Spleen (tissue), 11 donors: ENCODE data around the gene FAM219A. TPM values are rescaled to one million over a fixed set of nuclear protein-coding genes. Genes with fewer than 3 reads are reported as not detected.

Experiments
- DNase-seq: peaks from one replicate; pipeline ENCODE4 v3.0.0-alpha.2; 2020
- H3K27ac ChIP-seq, 8 donors: fragments of 200-600 bp; sonication (generic) in 7 of 8; 1 replicate in 4 of 8; 2 replicates in 4 of 8; pipeline versions ENCODE4 v1.5.0 to v1.8.0; 2016 to 2021; ENCODE audit warnings: inconsistent platforms in 4 of 8, mild to moderate bottlenecking in 4 of 8, moderate library complexity in 1 of 8
- H3K27me3 ChIP-seq, 7 donors: fragments of 200-600 bp; sonication (generic) in 6 of 7; replicated peaks in 1 of 7; 1 replicate in 4 of 7; 2 replicates in 3 of 7; pipeline versions ENCODE4 v1.5.0 to v1.8.0; 2016 to 2021; ENCODE audit warnings: inconsistent platforms in 3 of 7, mild to moderate bottlenecking in 1 of 7
- H3K36me3 ChIP-seq, 6 donors: fragments of 200-600 bp; sonication (generic) in 5 of 6; 1 replicate in 4 of 6; 2 replicates in 2 of 6; pipeline versions ENCODE4 v1.5.0 to v1.8.0; 2016 to 2021; ENCODE audit warnings: inconsistent platforms in 2 of 6
- H3K4me1 ChIP-seq, 6 donors: fragments of 200-600 bp; sonication (generic) in 5 of 6; 1 replicate in 3 of 6; 2 replicates in 3 of 6; pipeline versions ENCODE4 v1.5.0 to v1.8.0; 2016 to 2021; ENCODE audit warnings: inconsistent platforms in 3 of 6
- H3K4me3 ChIP-seq, 8 donors: fragments of 200-600 bp; sonication (generic) in 7 of 8; 1 replicate in 4 of 8; 2 replicates in 4 of 8; pipeline versions ENCODE4 v1.5.0 to v1.8.0; 2016 to 2021; ENCODE audit warnings: inconsistent platforms in 4 of 8, mild to moderate bottlenecking in 4 of 8, moderate library complexity in 2 of 8
- H3K9me3 ChIP-seq, 8 donors: fragments of 200-600 bp; sonication (generic) in 7 of 8; 1 replicate in 4 of 8; 2 replicates in 4 of 8; pipeline versions ENCODE4 v1.5.0 to v1.8.0; 2016 to 2021; ENCODE audit warnings: inconsistent platforms in 4 of 8
- POLR2A ChIP-seq, 3 donors: fragments of 450-650 bp; IDR thresholded peaks; one replicate each; pipeline ENCODE4 v1.5.1; 2017; ENCODE audit warnings: antibody characterized with exemption in 3 of 3, mild to moderate bottlenecking in 1 of 3
- POLR2AphosphoS5 ChIP-seq, 3 donors: sonication (generic); formaldehyde crosslinking; IDR thresholded peaks; one replicate each; pipeline ENCODE4 v1.5.1; 2017; ENCODE audit warnings: antibody characterized with exemption in 3 of 3
- WGBS, 5 donors: extraction: QIAGEN DNeasy Blood & Tissue Kit in 3 of 5; methylation state at CpG; one replicate each; pipeline versions ENCODE4 v1.1.5 to v1.1.7; 2013 to 2018; 5-methylcytosine and 5-hydroxymethylcytosine counted together
- intact Hi-C: fragments of 100-400 bp; cut with DNase I; formaldehyde crosslinking; loops from one replicate; pipeline ENCODE4 v1.15.0; 2023; ENCODE audit warnings: low total_unique reads
- polyA plus RNA-seq, 3 donors: library from polyadenylated mRNA; stranded (reverse); fragments of 200-250 nt; gene quantifications; one replicate each; pipeline ENCODE4 v1.2.1, GENCODE V29; 2013
- total RNA-seq, 7 donors: library from RNA; depleted of rRNA in 3 of 7; stranded (reverse); fragments of >200 nt in 3 of 7; fragmentation: NEBNext Ultra II Directional in 4 of 7; extraction: Animal tissue kit (Norgen Biotek cat#: 25700) in 4 of 7; gene quantifications; one replicate each; pipeline versions ENCODE4 v1.1.0 to v1.2.1, GENCODE V29; 2016 to 2021
- TF ChIP-seq, protein P1 (sequence below), 11 experiments: fragments of 200-600 bp in 7 of 11; fragments of 450-650 bp in 4 of 11; sonication (generic) in 4 of 11; IDR thresholded peaks in 8 of 11; conservative IDR thresholded peaks in 3 of 11; 1 replicate in 7 of 11; 2 replicates in 4 of 11; pipeline versions ENCODE4 v1.4.0 to v1.8.0; 2016 to 2021; ENCODE audit warnings: antibody characterized with exemption in 11 of 11, inconsistent platforms in 4 of 11, mild to moderate bottlenecking in 1 of 11
- donor health status: healthy with polysubstance abuse.
- donor health status: DM: no; HTN: no; CAD: no; lungs with moderate emphysema.
- donor health status: DM: no; HTN: no; CAD: no.
- donor health status: Bipolar disorder and iron deficiency.
- donor health status: healthy.
- donor health status: DM: no; HTN: no; CAD: no.
- donor health status: DM: yes; HTN: yes; CAD: no.

Gene FAM219A
- total and polyA plus RNA-seq, 10 donors, result 3.2 to 26.9 (median 11.0) TPM

GRCh38 chr9:34450644-34451043 is 7.7 kb downstream of the FAM219A start:
- intact Hi-C loops, result no loop called here
- H3K36me3 ChIP-seq, result no peaks in the 10 kb centered on the region
- no peaks in the 10 kb centered on the region for H3K9me3 ChIP-seq
- peaks cover 0 to 29% (median 7%) of the 10 kb centered on the region in 6 donors for H3K4me1 ChIP-seq
- TF ChIP-seq POLR2A (IDR thresholded peaks at IDR 0.05), result no peak
- TF ChIP-seq POLR2AphosphoS5 (IDR thresholded peaks at IDR 0.05), result no peak
- TF ChIP-seq, protein P1, sequence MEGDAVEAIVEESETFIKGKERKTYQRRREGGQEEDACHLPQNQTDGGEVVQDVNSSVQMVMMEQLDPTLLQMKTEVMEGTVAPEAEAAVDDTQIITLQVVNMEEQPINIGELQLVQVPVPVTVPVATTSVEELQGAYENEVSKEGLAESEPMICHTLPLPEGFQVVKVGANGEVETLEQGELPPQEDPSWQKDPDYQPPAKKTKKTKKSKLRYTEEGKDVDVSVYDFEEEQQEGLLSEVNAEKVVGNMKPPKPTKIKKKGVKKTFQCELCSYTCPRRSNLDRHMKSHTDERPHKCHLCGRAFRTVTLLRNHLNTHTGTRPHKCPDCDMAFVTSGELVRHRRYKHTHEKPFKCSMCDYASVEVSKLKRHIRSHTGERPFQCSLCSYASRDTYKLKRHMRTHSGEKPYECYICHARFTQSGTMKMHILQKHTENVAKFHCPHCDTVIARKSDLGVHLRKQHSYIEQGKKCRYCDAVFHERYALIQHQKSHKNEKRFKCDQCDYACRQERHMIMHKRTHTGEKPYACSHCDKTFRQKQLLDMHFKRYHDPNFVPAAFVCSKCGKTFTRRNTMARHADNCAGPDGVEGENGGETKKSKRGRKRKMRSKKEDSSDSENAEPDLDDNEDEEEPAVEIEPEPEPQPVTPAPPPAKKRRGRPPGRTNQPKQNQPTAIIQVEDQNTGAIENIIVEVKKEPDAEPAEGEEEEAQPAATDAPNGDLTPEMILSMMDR (IDR thresholded peaks at IDR 0.05 in 8 of 11, conservative IDR thresholded peaks at IDR 0.05 in 3 of 11), result no peak
- H3K27me3 ChIP-seq, result no peaks in the 10 kb centered on the region
- H3K4me3 ChIP-seq, result no peak overlapping the region
- DNase-seq, result no peak
- no peak overlapping the region for H3K27ac ChIP-seq
- WGBS, 5 donors, result 89 to 96% (median 93%) methylated on average over 10 of the region's 10 CpGs

GRCh38 chr9:34446951-34447350 is 11.4 kb downstream of the FAM219A start:
- no peaks in the 10 kb centered on the region for H3K36me3 ChIP-seq
- H3K27ac ChIP-seq, result no peak overlapping the region
- peaks cover 0 to 10% (median 0%) of the 10 kb centered on the region in 6 donors for H3K4me1 ChIP-seq
- WGBS, 5 donors, result 96 to 100% (median 100%) methylated on average over 1 of the region's 1 CpG
- TF ChIP-seq POLR2AphosphoS5 (IDR thresholded peaks at IDR 0.05), result no peak
- TF ChIP-seq POLR2A (IDR thresholded peaks at IDR 0.05), result no peak
- TF ChIP-seq, protein P1 (IDR thresholded peaks at IDR 0.05 in 8 of 11, conservative IDR thresholded peaks at IDR 0.05 in 3 of 11), result no peak
- intact Hi-C loops, result no loop called here
- no peaks in the 10 kb centered on the region for H3K27me3 ChIP-seq
- no peak overlapping the region for H3K4me3 ChIP-seq
- no peak for DNase-seq
- no peaks in the 10 kb centered on the region for H3K9me3 ChIP-seq

DNA sequence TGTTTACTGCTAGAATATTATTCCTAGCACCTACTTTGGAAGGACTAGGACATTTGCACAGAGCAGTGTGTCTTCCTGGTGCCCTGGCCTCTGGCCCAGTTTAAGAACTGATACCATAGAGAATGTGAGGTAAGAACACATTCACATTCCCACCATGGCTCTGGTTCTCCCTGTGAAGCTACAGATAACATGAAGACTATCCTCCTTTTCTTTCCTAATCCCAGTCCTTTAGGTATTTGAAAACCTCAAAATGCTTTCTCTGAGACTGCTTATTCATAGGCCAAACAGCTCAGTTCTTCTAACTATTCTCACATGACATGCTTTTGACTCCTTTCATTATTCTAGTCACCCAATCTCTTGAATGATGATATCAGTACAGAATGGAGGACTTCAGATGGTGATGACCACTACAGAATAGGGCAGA is 11.9 kb downstream of the FAM219A start:
- H3K9me3 ChIP-seq, result no peaks in the 10 kb centered on the region
- peaks cover 0 to 8% (median 3%) of the 10 kb centered on the region in 6 donors for H3K4me1 ChIP-seq
- H3K4me3 ChIP-seq, result no peak overlapping the region
- DNase-seq, result no peak
- H3K27me3 ChIP-seq, result no peaks in the 10 kb centered on the region
- intact Hi-C loops, result no loop called here
- TF ChIP-seq POLR2AphosphoS5 (IDR thresholded peaks at IDR 0.05) (no peak), POLR2A (IDR thresholded peaks at IDR 0.05) (no peak)
- TF ChIP-seq, protein P1 (IDR thresholded peaks at IDR 0.05 in 8 of 11, conservative IDR thresholded peaks at IDR 0.05 in 3 of 11), result no peak
- H3K27ac ChIP-seq, result no peak overlapping the region
- no peaks in the 10 kb centered on the region for H3K36me3 ChIP-seq

- Histone ChIP-seq H3K9me3 (no peaks in the 10 kb centered on the region), H3K4me1 (peaks cover 0 to 12% (median 8%) of the 10 kb centered on the region in 6 donors), H3K36me3 (peaks cover 0 to 2% (median 0%) of the 10 kb centered on the region in 6 donors), H3K27ac (no peak overlapping the region), H3K4me3 (no peak overlapping the region), H3K27me3 (no peaks in the 10 kb centered on the region)
- intact Hi-C loops, result no loop called here
- DNase-seq, result no peak
- TF ChIP-seq, protein P1 (IDR thresholded peaks at IDR 0.05 in 8 of 11, conservative IDR thresholded peaks at IDR 0.05 in 3 of 11), result no peak
- no peak for TF ChIP-seq POLR2AphosphoS5 (IDR thresholded peaks at IDR 0.05)
- TF ChIP-seq POLR2A (IDR thresholded peaks at IDR 0.05), result no peak
Observed at GRCh38 chr9:34443976-34444375, 14.4 kb downstream of the FAM219A start.
